Fibroblast of villous mesenchyme (primary cell): ENCODE results near the gene PRPSAP2. TPM values are rescaled to one million over a fixed set of nuclear protein-coding genes. Genes with fewer than 3 reads are reported as not detected.

ENCODE experiments used
- DNase-seq: peaks from one replicate; pipeline ENCODE4 v3.0.0-alpha.2; 2010; ENCODE audit warnings: low read depth
- H3K4me3 ChIP-seq: 2 replicates; pipeline ENCODE4 v1.5.1; 2011; ENCODE audit warnings: low read depth, mild to moderate bottlenecking, low read length
- total RNA-seq: library from RNA; depleted of rRNA; stranded (reverse); fragments of >200 nt; gene quantifications from 2 replicates; pipeline ENCODE4 v1.2.3, GENCODE V29; 2012
- TF ChIP-seq, protein P1 (sequence below): IDR thresholded peaks from 2 replicates; pipeline ENCODE4 v1.5.1; 2012; ENCODE audit warnings: low read depth, mild to moderate bottlenecking, low read length; ENCODE audit not compliant: insufficient read depth

Gene PRPSAP2
- total RNA-seq, 1 donor: 51.4 TPM

GRCh38 chr17:18896146-18896545 lies 38.2 kb downstream of the PRPSAP2 start:
- TF ChIP-seq, protein P1, sequence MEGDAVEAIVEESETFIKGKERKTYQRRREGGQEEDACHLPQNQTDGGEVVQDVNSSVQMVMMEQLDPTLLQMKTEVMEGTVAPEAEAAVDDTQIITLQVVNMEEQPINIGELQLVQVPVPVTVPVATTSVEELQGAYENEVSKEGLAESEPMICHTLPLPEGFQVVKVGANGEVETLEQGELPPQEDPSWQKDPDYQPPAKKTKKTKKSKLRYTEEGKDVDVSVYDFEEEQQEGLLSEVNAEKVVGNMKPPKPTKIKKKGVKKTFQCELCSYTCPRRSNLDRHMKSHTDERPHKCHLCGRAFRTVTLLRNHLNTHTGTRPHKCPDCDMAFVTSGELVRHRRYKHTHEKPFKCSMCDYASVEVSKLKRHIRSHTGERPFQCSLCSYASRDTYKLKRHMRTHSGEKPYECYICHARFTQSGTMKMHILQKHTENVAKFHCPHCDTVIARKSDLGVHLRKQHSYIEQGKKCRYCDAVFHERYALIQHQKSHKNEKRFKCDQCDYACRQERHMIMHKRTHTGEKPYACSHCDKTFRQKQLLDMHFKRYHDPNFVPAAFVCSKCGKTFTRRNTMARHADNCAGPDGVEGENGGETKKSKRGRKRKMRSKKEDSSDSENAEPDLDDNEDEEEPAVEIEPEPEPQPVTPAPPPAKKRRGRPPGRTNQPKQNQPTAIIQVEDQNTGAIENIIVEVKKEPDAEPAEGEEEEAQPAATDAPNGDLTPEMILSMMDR: no peak
- peak; percentile 9 for DNase-seq
- no peak overlapping the region for H3K4me3 ChIP-seq

GRCh38 chr17:18896947-18897346 lies 39.0 kb downstream of the PRPSAP2 start:
- H3K4me3 ChIP-seq: no peak overlapping the region
- DNase-seq: no peak
- TF ChIP-seq, protein P1: no peak

DNA sequence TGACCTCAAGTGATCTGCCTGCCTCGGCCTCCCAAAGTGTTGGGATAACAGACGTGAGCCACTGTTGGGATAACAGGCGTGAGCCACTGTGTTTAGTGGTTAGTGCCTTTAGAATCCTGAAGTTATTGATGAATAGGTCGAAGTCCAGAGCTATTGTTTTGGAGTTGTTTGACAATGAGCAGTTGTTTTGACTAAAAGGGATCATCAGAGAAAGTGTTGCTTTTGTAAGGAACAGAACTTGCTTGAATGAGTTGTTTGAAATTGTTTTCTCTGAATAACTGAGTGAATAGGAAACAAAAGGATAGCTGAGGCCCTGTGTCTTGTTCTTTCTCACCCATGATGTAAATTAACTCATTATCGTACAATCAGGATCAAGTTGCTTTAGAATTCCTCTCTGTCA lies 46.6 kb downstream of the PRPSAP2 start:
- TF ChIP-seq, protein P1: no peak

DNA sequence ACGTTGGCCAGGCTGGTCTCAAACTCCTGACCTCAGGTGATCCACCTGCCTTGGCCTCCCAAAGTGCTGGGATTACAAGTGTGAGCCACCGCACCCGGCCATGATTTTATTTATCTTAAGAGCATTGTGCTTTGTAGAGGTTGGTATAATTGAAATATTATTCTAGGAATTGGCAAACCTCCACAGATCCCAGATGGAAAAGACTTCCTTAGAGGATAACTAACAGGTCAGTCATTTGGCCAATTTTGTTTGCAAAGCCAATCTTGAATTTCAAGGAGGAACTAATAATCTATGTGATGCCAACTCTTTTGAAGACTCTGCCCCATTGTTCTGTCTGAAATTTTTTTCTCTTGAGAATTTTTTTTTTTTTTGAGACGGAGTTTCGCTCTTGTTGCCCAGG lies 47.3 kb downstream of the PRPSAP2 start:
- TF ChIP-seq, protein P1: no peak
- no peak overlapping the region for H3K4me3 ChIP-seq
- DNase-seq: no peak

More for the DNA sequence above, 46.6 kb downstream of the PRPSAP2 start:
- DNase-seq: no peak
- no peak overlapping the region for H3K4me3 ChIP-seq

- DNase-seq: no peak
- TF ChIP-seq, protein P1: no peak
- no peak overlapping the region for H3K4me3 ChIP-seq
Measured at GRCh38 chr17:18910326-18910725, 52.4 kb downstream of the PRPSAP2 start.

DNA sequence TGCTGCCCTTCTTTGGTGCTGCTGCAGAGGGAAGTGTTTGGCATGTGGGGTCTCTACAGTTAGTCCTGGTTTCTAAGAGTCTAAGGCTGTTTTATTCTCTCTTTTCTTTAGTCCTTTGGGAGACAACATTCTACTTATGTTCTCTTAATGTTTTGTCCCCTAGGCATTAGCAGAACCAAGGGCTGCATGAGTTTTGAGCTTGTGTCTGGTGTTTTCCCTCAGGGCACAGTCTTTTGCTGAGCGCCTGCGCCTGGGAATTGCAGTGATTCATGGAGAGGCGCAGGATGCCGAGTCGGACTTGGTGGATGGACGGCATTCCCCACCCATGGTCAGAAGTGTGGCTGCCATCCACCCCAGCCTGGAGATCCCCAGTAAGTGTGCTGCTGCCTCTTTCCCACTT lies 53.0 kb downstream of the PRPSAP2 start:
- TF ChIP-seq, protein P1: no peak
- no peak for DNase-seq
- H3K4me3 ChIP-seq: no peak overlapping the region

GRCh38 chr17:18916816-18917500 lies 59.0 kb downstream of the PRPSAP2 start:
- DNase-seq: no peak
- TF ChIP-seq, protein P1: no peak
- no peak overlapping the region for H3K4me3 ChIP-seq
